NB4 (cell line): Measurements from ENCODE around the gene PPP1R16B.

Source experiments
- CTCF ChIP-seq: IDR thresholded peaks from one replicate; pipeline ENCODE4 v1.5.1; 2012; ENCODE audit warnings: low read depth, low read length
- MAX ChIP-seq: IDR thresholded peaks from 2 replicates; pipeline ENCODE4 v1.6.1; 2011; ENCODE audit warnings: low read depth, low read length
- MYC ChIP-seq: IDR thresholded peaks from 2 replicates; pipeline ENCODE4 v1.6.1; 2011; ENCODE audit warnings: low read depth, low read length
- POLR2A ChIP-seq: IDR thresholded peaks from 2 replicates; pipeline ENCODE4 v1.6.1; 2011; ENCODE audit warnings: mild to moderate bottlenecking; ENCODE audit not compliant: insufficient read length; ENCODE audit errors: extremely low read depth

- TF ChIP-seq CTCF (no peak), MAX (no peak), MYC (no peak), POLR2A (no peak)
Measured at GRCh38 chr20:38930242-38930569, 124.7 kb downstream of the PPP1R16B start.
